ACC112 (cell line): ENCODE measurements around the gene TBCK.
A peak's percentile ranks its signal among the peaks of the same experiment; 100 is the strongest.

Experiments
- H2AFZ ChIP-seq: fragments of 200-600 bp; sonication (generic); one replicate; pipeline ENCODE4 v1.6.0; 2017; ENCODE audit warnings: antibody characterized with exemption, low read length; ENCODE audit not compliant: unreplicated experiment
- H3K27ac ChIP-seq: fragments of 200-600 bp; sonication (generic); 2 replicates; pipeline ENCODE4 v1.5.1; 2014; ENCODE audit warnings: low read depth, mild to moderate bottlenecking, antibody characterized with exemption, low read length, moderate library complexity
- H3K27me3 ChIP-seq: fragments of 200-600 bp; sonication (generic); 2 replicates; pipeline ENCODE4 v1.6.1; 2014; ENCODE audit warnings: mild to moderate bottlenecking, antibody characterized with exemption, low read length, moderate library complexity, mixed read lengths; ENCODE audit not compliant: insufficient read depth
- H3K36me3 ChIP-seq: fragments of 200-600 bp; sonication (generic); 2 replicates; pipeline ENCODE4 v1.6.1; 2016; ENCODE audit warnings: mild to moderate bottlenecking, antibody characterized with exemption, low read length, moderate library complexity, mixed read lengths; ENCODE audit not compliant: insufficient read depth
- H3K4me1 ChIP-seq: fragments of 200-600 bp; sonication (generic); one replicate; pipeline ENCODE4 v1.6.1; 2016; ENCODE audit warnings: low read length, mixed read lengths; ENCODE audit not compliant: insufficient read depth, unreplicated experiment, control insufficient read depth
- H3K4me3 ChIP-seq: fragments of 200-600 bp; sonication (generic); 2 replicates; pipeline ENCODE4 v1.5.1; 2014; ENCODE audit warnings: mild to moderate bottlenecking, low read depth, low read length
- H3K79me2 ChIP-seq: fragments of 200-600 bp; sonication (generic); one replicate; pipeline ENCODE4 v1.6.0; 2016; ENCODE audit warnings: low read length; ENCODE audit not compliant: control insufficient read depth, unreplicated experiment, insufficient read depth

TBCK gene

GRCh38 chr4:106306561-106306960 is 9.4 kb downstream of the TBCK start:
- H3K36me3 ChIP-seq, result peaks cover 6% of the 10 kb centered on the region
- H3K27ac ChIP-seq, result no peak overlapping the region
- H2AFZ ChIP-seq, result no peak overlapping the region
- no peak overlapping the region for H3K4me3 ChIP-seq
- peaks cover 7% of the 10 kb centered on the region for H3K79me2 ChIP-seq
- H3K4me1 ChIP-seq, result peaks cover 10% of the 10 kb centered on the region
- H3K27me3 ChIP-seq, result no peaks in the 10 kb centered on the region

DNA sequence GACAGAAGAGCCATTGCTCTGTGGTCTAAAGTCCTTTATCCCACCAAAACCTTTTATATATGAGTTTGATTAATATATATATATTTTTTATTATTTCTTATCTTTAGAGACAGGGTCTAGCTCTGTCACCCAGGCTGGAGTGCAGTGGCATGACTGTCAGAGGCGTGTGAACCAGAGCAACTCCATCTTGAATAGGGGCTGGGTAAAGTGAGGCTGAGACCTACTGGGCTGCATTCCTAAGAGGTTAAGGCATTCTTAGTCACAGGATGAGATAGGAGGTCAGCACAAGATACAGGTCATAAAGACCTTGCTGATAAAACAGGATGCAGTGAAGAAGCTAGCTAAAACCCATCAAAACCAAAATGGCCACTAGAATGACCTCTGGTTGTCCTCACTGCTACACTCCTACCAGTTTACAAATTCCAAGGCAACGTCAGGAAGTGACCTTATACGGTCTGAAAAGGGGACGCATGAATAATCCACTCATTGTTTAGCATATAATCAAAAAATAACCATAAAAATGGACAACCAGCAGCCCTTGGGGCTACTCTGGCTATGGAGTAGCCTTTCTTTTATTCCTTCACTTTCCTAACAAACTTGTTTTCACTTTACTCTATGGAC is 10.5 kb downstream of the TBCK start:
- Histone ChIP-seq H3K36me3 (peaks cover 6% of the 10 kb centered on the region), H2AFZ (no peak overlapping the region), H3K27me3 (no peaks in the 10 kb centered on the region), H3K27ac (no peak overlapping the region), H3K4me1 (peaks cover 15% of the 10 kb centered on the region), H3K79me2 (peaks cover 7% of the 10 kb centered on the region), H3K4me3 (no peak overlapping the region)

DNA sequence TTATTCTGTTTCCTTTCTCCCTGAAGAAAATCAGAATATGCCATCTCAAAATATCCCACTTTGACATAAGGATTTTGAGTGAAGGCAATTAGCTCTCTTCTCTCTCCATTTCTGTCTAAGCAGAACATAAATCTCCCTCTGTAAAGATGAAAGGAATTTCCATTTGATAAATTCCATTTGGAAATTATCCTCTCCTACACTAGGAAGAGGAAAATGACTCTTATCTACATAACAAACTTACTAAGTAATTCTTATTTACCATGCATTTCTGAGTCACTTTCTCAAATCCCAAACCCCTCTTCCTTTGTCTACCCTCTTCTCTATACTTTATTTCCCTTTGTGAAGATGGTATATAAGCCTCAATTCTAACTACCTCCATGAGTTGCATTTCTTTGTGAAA is 11.4 kb downstream of the TBCK start:
- H3K4me1 ChIP-seq, result peaks cover 15% of the 10 kb centered on the region
- H3K27ac ChIP-seq, result no peak overlapping the region
- H3K79me2 ChIP-seq, result peaks cover 4% of the 10 kb centered on the region

DNA sequence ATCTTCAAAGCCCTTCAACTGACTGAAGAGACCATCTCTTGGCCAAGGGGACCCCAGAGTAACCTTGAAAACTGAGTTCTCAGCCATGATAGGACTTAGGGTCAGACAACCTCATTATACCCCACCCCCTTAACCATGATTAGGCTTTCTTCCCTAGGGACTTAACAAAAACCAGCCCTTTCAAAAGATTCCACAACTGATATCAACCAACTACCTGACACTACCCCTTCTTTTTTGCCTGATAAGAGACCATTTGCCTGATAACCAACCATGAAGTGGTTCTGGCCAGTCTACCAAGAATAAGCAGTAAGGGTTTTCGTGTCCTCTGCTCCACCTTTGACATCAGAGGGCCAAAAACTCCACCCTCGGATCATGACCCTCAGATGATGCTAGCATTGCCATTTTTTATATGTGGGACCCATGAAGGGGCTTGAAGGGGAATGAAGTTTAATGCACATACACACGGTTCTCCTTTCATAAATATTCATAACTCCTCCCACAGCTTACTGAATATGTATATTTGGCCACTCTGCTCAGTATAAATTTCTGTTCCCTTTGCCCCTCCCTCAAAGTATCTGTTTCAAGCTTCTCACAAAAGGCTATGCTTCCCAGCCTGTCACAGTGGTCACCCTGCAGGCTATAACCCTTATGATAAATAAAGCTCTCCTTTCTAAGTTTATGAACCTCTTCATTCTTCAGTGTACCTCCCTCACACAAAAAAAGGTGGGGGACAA is 12.3 kb downstream of the TBCK start:
- H3K4me3 ChIP-seq, result no peak overlapping the region
- H2AFZ ChIP-seq, result no peak overlapping the region
- peaks cover 15% of the 10 kb centered on the region for H3K4me1 ChIP-seq
- no peaks in the 10 kb centered on the region for H3K27me3 ChIP-seq
- H3K79me2 ChIP-seq, result peaks cover 4% of the 10 kb centered on the region
- H3K27ac ChIP-seq, result no peak overlapping the region
- H3K36me3 ChIP-seq, result peaks cover 6% of the 10 kb centered on the region

More for the DNA sequence above, 11.4 kb downstream of the TBCK start:
- no peaks in the 10 kb centered on the region for H3K27me3 ChIP-seq
- no peak overlapping the region for H3K4me3 ChIP-seq
- no peak overlapping the region for H2AFZ ChIP-seq
- peaks cover 6% of the 10 kb centered on the region for H3K36me3 ChIP-seq

DNA sequence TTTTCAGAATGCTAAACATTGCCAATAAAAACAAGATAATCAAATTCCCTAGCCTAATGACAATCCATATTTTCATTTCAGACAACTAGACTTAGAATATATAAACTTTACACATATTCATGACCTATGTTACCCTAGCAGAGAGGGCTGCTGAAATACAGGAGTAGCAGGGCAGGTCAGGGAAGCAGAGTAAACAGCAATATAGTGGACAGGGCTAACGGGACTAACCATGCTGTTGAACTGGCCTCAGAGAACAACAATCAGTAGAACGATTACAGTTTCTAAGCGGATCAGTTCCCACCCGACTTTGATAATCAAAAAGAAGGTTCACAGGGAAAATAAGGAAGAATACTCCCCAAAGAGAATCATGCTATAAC is 14.0 kb downstream of the TBCK start:
- H3K27me3 ChIP-seq, result no peaks in the 10 kb centered on the region
- H3K79me2 ChIP-seq, result peaks cover 4% of the 10 kb centered on the region
- peak overlapping the region; percentile 47 for H2AFZ ChIP-seq
- peaks cover 15% of the 10 kb centered on the region for H3K4me1 ChIP-seq
- H3K36me3 ChIP-seq, result peaks cover 6% of the 10 kb centered on the region
- peak overlapping the region; percentile 76 for H3K27ac ChIP-seq
- peak overlapping the region; percentile 4; the same call in 1 of the 2 replicates for H3K4me3 ChIP-seq

DNA sequence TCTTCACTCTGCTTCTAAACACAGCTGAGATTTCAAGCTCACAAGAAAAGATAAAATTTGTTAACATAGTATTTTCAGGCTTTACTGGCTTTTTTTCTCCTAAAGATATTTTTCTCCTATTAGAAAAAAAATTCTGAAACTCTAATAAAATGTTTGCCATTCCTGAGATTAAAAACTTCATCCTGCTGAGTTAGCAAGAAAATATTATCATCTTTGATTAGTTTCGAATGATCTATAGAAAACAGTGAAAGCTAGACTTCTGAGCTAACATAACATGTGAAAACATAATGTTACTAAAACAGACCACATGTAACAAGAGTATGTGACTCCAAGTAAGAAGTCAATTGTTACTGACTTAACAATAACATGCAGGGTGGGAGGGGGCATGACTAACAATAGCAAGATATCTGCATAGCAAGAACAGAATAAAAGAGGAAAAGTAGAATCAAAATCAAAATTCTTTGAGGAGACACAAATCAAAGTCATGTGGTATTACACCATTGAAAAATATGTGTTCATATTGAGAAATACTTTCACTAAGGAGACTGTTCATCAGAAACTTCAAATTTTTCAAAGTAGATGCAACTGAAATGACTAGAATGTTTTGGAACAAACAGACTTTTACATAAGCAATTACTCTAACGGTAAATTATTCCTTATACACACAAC is 14.5 kb downstream of the TBCK start:
- Histone ChIP-seq H3K27me3 (no peaks in the 10 kb centered on the region), H3K4me3 (peak overlapping the region; percentile 4; the same call in 1 of the 2 replicates), H3K79me2 (peaks cover 4% of the 10 kb centered on the region), H3K27ac (peak overlapping the region; percentile 76), H3K4me1 (peaks cover 15% of the 10 kb centered on the region), H2AFZ (peak overlapping the region; percentile 47), H3K36me3 (peaks cover under 1% of the 10 kb centered on the region)

- peaks cover 15% of the 10 kb centered on the region for H3K4me1 ChIP-seq
- H3K36me3 ChIP-seq, result peaks cover 7% of the 10 kb centered on the region
- H3K27me3 ChIP-seq, result no peaks in the 10 kb centered on the region
- no peak overlapping the region for H3K27ac ChIP-seq
- peaks cover 4% of the 10 kb centered on the region for H3K79me2 ChIP-seq
- no peak overlapping the region for H2AFZ ChIP-seq
- H3K4me3 ChIP-seq, result no peak overlapping the region
These were observed 16.0 kb downstream of the TBCK start for GRCh38 chr4:106299977-106300376.

- no peak overlapping the region for H2AFZ ChIP-seq
- H3K4me1 ChIP-seq, result peaks cover 13% of the 10 kb centered on the region
- H3K79me2 ChIP-seq, result no peaks in the 10 kb centered on the region
- H3K36me3 ChIP-seq, result peaks cover 21% of the 10 kb centered on the region
- no peak overlapping the region for H3K27ac ChIP-seq
- no peaks in the 10 kb centered on the region for H3K27me3 ChIP-seq
- H3K4me3 ChIP-seq, result no peak overlapping the region
These were observed 18.6 kb downstream of the TBCK start for GRCh38 chr4:106297245-106298035.

GRCh38 chr4:106294062-106294461 is 21.9 kb downstream of the TBCK start:
- Histone ChIP-seq H3K27ac (no peak overlapping the region), H3K36me3 (peaks cover 24% of the 10 kb centered on the region), H3K79me2 (no peaks in the 10 kb centered on the region), H3K27me3 (no peaks in the 10 kb centered on the region), H3K4me1 (no peaks in the 10 kb centered on the region), H3K4me3 (no peak overlapping the region), H2AFZ (no peak overlapping the region)

DNA sequence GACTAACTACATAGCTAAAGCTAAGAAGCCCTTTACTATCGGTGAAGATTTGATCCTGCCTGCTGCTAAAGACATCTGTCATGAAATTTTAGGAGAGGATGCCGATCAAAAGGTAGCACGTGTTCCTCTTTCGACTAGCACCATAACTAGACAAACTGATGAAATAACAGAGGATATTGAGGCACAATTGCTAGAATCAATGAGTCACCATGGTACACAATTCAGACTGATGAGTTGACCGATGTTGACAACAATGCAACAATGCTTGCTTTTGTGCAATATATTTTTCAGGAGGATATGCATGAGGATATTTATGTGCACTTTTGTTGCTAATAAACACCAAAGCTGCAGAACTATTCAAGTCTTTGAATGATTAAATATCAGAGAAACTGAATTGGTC is 24.3 kb downstream of the TBCK start:
- Histone ChIP-seq H3K27me3 (no peaks in the 10 kb centered on the region), H3K4me3 (no peak overlapping the region), H2AFZ (no peak overlapping the region), H3K36me3 (peaks cover 24% of the 10 kb centered on the region), H3K27ac (no peak overlapping the region), H3K4me1 (peaks cover 14% of the 10 kb centered on the region), H3K79me2 (no peaks in the 10 kb centered on the region)
